HL-60 (cell line): ENCODE data around the gene MST1.

ENCODE experiments used
- CTCF ChIP-seq: IDR thresholded peaks from one replicate; pipeline ENCODE4 v1.5.1; 2011; ENCODE audit warnings: low read length, control low read depth, inconsistent platforms; ENCODE audit not compliant: insufficient read depth
- POLR2AphosphoS5 ChIP-seq: IDR thresholded peaks from 2 replicates; pipeline ENCODE4 v1.6.1; 2012; ENCODE audit warnings: low read depth

GRCh38 chr3:49732597-49732996 is 43.3 kb upstream of the MST1 start:
- no peak for TF ChIP-seq CTCF
- TF ChIP-seq POLR2AphosphoS5, result no peak
